NCI-H460 (cell line): ENCODE data around the gene RANBP6. TPM values are rescaled to one million over a fixed set of nuclear protein-coding genes. Genes with fewer than 3 reads are reported as not detected.

ENCODE experiments used
- DNase-seq: peaks from one replicate; pipeline ENCODE4 v3.0.0-alpha.2; 2016; ENCODE audit warnings: low read depth; ENCODE audit errors: extremely low read depth
- small RNA-seq, 2 experiments: library from RNA; depleted of rRNA; stranded (forward); fragments of <200 nt; gene quantifications; one replicate each; pipeline ENCODE3, GENCODE V24; 2014
- total RNA-seq: library from RNA; depleted of rRNA; stranded (reverse); fragments of >200 nt; shearing (Covaris generic); gene quantifications from 2 replicates; pipeline ENCODE4 v1.2.3, GENCODE V29; 2014; rRNA removed

RANBP6 gene
- total RNA-seq, 1 experiment from 2014 or later, result 16.0 TPM

- peak; percentile 29 for DNase-seq
Measured at GRCh38 chr9:6007770-6008168, 7.7 kb downstream of the RANBP6 start.

GRCh38 chr9:6007058-6007769 lies 8.2 kb downstream of the RANBP6 start:
- DNase-seq, result peak; percentile 81

- DNase-seq, result no peak
Measured at GRCh38 chr9:6006749-6007057, 8.7 kb downstream of the RANBP6 start.

- DNase-seq, result no peak
Measured at GRCh38 chr9:6000955-6001354, 14.5 kb downstream of the RANBP6 start.

GRCh38 chr9:5999443-6000101 lies 15.9 kb downstream of the RANBP6 start:
- no peak for DNase-seq

- DNase-seq, result no peak
Measured at GRCh38 chr9:5994493-5994892, 20.9 kb downstream of the RANBP6 start.

- DNase-seq, result no peak
Measured at GRCh38 chr9:5988265-5988664, 27.2 kb downstream of the RANBP6 start.

- no peak for DNase-seq
Measured at GRCh38 chr9:5983042-5983441, 32.4 kb downstream of the RANBP6 start.

- no peak for DNase-seq
Measured at GRCh38 chr9:5982317-5982716, 33.1 kb downstream of the RANBP6 start.

- no peak for DNase-seq
Measured at GRCh38 chr9:5978523-5978922, 36.9 kb downstream of the RANBP6 start.

GRCh38 chr9:5976674-5977397 lies 38.6 kb downstream of the RANBP6 start:
- DNase-seq, result no peak

- no peak for DNase-seq
Measured at GRCh38 chr9:5971740-5972139, 43.7 kb downstream of the RANBP6 start.

Small RNA genes within 50 kb of the gene (small RNA-seq; reads per million reads assigned to genes)
- 0 reads per million in 2 experiments for gene MIR4665

Other genes starting within 250 kb of the RANBP6 start
- 14.9 and 16.2 TPM in 2 replicates for gene ERMP1, start 182.5 kb downstream of the RANBP6 start, total RNA-seq
- not detected in 2 replicates for gene MLANA, start 124.7 kb downstream of the RANBP6 start, total RNA-seq
- gene IL33, start 200.2 kb upstream of the RANBP6 start, total RNA-seq, result not detected in 2 replicates